GM23248 (cell line): ENCODE results near the gene CDH13. TPM values are rescaled to one million over a fixed set of nuclear protein-coding genes. Genes with fewer than 3 reads are reported as not detected.

ENCODE experiments used
- DNase-seq: peaks from one replicate; pipeline ENCODE4 v3.0.0-alpha.2; 2015
- H2AFZ ChIP-seq: fragments of 200-600 bp; sonication (generic); 2 replicates; pipeline ENCODE4 v1.6.1; 2016; ENCODE audit warnings: antibody characterized with exemption
- H3F3A ChIP-seq: fragments of 200-600 bp; sonication (generic); 2 replicates; pipeline ENCODE4 v1.6.1; 2016; ENCODE audit warnings: mild to moderate bottlenecking, antibody characterized with exemption, mixed run types; ENCODE audit not compliant: insufficient read depth
- H3K27ac ChIP-seq: fragments of 200-600 bp; sonication (generic); 2 replicates; pipeline ENCODE4 v1.5.1; 2016; ENCODE audit warnings: mild to moderate bottlenecking
- H3K27me3 ChIP-seq: fragments of 200-600 bp; sonication (generic); replicated peaks from 2 replicates; pipeline ENCODE4 v1.6.1; 2016; ENCODE audit warnings: mild to moderate bottlenecking; ENCODE audit not compliant: insufficient read depth
- H3K36me3 ChIP-seq: fragments of 200-600 bp; sonication (generic); 2 replicates; pipeline ENCODE4 v1.6.1; 2016; ENCODE audit warnings: low read depth, mild to moderate bottlenecking
- H3K4me1 ChIP-seq: fragments of 200-600 bp; sonication (generic); 2 replicates; pipeline ENCODE4 v1.6.1; 2016; ENCODE audit warnings: mild to moderate bottlenecking; ENCODE audit not compliant: insufficient read depth
- H3K4me2 ChIP-seq: fragments of 200-600 bp; sonication (generic); one replicate; pipeline ENCODE4 v1.6.1; 2016; ENCODE audit warnings: mild to moderate bottlenecking; ENCODE audit not compliant: unreplicated experiment
- H3K4me3 ChIP-seq: fragments of 200-600 bp; sonication (generic); 2 replicates; pipeline ENCODE4 v1.5.1; 2016; ENCODE audit warnings: mild to moderate bottlenecking
- H3K79me2 ChIP-seq: fragments of 200-600 bp; sonication (generic); 2 replicates; pipeline ENCODE4 v1.6.1; 2016; ENCODE audit warnings: mild to moderate bottlenecking; ENCODE audit not compliant: insufficient read depth
- H3K9ac ChIP-seq: fragments of 200-600 bp; sonication (generic); 2 replicates; pipeline ENCODE4 v1.6.1; 2016; ENCODE audit warnings: mild to moderate bottlenecking
- H3K9me2 ChIP-seq: fragments of 200-600 bp; sonication (generic); 2 replicates; pipeline ENCODE4 v1.6.1; 2016; ENCODE audit warnings: mixed run types, mild to moderate bottlenecking, moderate library complexity; ENCODE audit not compliant: insufficient read depth
- H3K9me3 ChIP-seq: fragments of 200-600 bp; sonication (generic); one replicate; pipeline ENCODE4 v1.6.1; 2017; ENCODE audit warnings: low read depth
- H4K20me1 ChIP-seq: fragments of 200-600 bp; sonication (generic); 2 replicates; pipeline ENCODE4 v1.6.0; 2016; ENCODE audit not compliant: insufficient read depth
- EZH2 ChIP-seq: fragments of 200-600 bp; sonication (generic); IDR thresholded peaks from 2 replicates; pipeline ENCODE4 v1.6.1; 2018; ENCODE audit warnings: antibody characterized with exemption, mild to moderate bottlenecking; ENCODE audit not compliant: insufficient read depth, poor library complexity, severe bottlenecking
- EZH2phosphoT487 ChIP-seq: fragments of 200-600 bp; sonication (generic); IDR thresholded peaks from 2 replicates; pipeline ENCODE4 v1.6.1; 2018; ENCODE audit warnings: antibody characterized with exemption, moderate library complexity, mild to moderate bottlenecking, low read depth; ENCODE audit not compliant: insufficient read depth
- WGBS, 2 experiments: methylation state at CpG; one replicate each; pipeline ENCODE4 v1.1.6; 2015 to 2017; ENCODE audit warnings: low lambda C conversion rate in 2 of 2, low coverage in 1 of 2; ENCODE audit errors: missing lambda C conversion rate in 2 of 2; 5-methylcytosine and 5-hydroxymethylcytosine counted together
- in situ Hi-C: fragments of 300-500 bp; cut with MboI; formaldehyde crosslinking; loops from 2 replicates; pipeline ENCODE4 v1.15.0; 2020
- polyA plus RNA-seq: library from polyadenylated mRNA; unstranded; fragments of >200 nt; fragmentation: Nextera tagmentation; extraction: Ambion mirVana; gene quantifications from 2 replicates; pipeline ENCODE4 v1.2.1, GENCODE V29; 2016
- total RNA-seq: library from RNA; depleted of rRNA; stranded (reverse); fragments of >200 nt; shearing (Covaris generic); gene quantifications from 2 replicates; pipeline ENCODE4 v1.2.3, GENCODE V29; 2014

The CDH13 gene
- total and polyA plus RNA-seq, 2 experiments from 2014 or later = 51.0 to 52.8 TPM

DNA sequence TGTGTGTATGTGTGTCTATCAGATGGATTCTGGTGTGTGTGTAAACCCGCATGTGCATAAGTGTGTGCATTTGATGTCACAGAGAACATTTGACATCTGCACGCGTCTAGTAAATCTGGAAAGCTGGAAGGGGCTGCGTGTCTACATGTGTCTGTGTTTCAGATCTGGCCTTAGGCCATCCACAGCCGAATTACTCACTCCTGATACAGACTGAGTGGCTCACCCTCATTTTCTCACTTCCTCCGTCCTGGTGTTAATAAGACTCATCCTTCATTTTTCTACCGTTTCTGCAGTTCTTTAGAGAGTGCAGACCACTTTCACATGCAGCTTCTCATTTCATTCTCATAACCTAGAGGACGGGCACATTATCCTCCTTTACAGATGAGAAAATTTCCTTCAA, 491.6 kb downstream of the CDH13 start:
- in situ Hi-C loops = no loop called here
- Histone ChIP-seq H3K79me2 (no peaks in the 10 kb centered on the region), H3K4me1 (peaks cover 22% of the 10 kb centered on the region), H3K36me3 (no peaks in the 10 kb centered on the region), H3F3A (peaks cover 10% of the 10 kb centered on the region), H4K20me1 (no peaks in the 10 kb centered on the region), H3K9ac (peak overlapping the region; percentile 31; the same call in 1 of the 2 replicates), H3K4me2 (peak overlapping the region; percentile 56), H3K9me3 (no peaks in the 10 kb centered on the region), H3K27ac (no peak overlapping the region), H3K9me2 (no peaks in the 10 kb centered on the region), H2AFZ (peak overlapping the region; percentile 62), H3K4me3 (0 out of 2 replicates have a peak overlapping the region, but pooled peaks have one; percentile 23), H3K27me3 (peaks cover 6% of the 10 kb centered on the region; the same call in 1 of the 2 replicates)
- 1 to 9% methylated on average over 6 to 8 of the region's 8 CpGs for WGBS, 2 experiments
- TF ChIP-seq EZH2 = no peak
- TF ChIP-seq EZH2phosphoT487 = no peak
- peak; percentile 86 for DNase-seq

DNA sequence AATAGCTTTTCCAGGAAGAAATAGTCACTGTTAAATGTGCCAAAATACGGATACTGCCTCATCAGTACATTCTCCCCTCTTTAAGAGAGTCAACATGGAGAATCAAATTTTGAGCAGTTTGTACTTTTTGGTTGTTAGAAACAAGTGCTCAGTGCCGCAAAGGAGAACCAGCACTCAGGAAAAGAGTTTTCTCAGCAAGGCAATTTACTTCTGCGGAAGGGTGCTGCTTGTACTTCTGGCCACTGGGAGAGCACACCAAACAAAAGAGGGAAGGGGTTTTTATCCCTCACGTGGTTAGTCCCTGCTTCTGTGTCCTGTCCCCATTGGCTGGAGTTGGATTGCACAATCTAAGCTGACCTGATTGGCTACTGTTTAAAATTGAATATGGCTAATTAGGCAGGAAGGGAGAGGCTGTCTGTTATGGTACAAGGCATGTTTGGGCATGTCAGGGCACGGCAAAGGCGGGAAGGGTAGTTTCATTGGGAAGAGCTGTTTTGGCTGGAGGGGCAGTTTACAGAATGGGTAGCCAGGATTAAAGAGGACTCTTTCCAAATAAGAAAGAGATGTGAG, 499.3 kb downstream of the CDH13 start:
- Histone ChIP-seq H3K9me2 (no peaks in the 10 kb centered on the region), H3K9me3 (peaks cover 5% of the 10 kb centered on the region), H4K20me1 (no peaks in the 10 kb centered on the region), H3K4me3 (no peak overlapping the region), H3K36me3 (no peaks in the 10 kb centered on the region), H3K4me2 (no peak overlapping the region), H3K4me1 (no peaks in the 10 kb centered on the region), H3F3A (no peaks in the 10 kb centered on the region), H2AFZ (no peak overlapping the region), H3K9ac (no peak overlapping the region), H3K79me2 (no peaks in the 10 kb centered on the region), H3K27me3 (no peaks in the 10 kb centered on the region), H3K27ac (no peak overlapping the region)
- TF ChIP-seq EZH2 = no peak
- no peak for TF ChIP-seq EZH2phosphoT487
- no peak for DNase-seq
- in situ Hi-C loops = no loop called here
- 95 to 98% methylated on average over 6 of the region's 6 CpGs for WGBS, 2 experiments

DNA sequence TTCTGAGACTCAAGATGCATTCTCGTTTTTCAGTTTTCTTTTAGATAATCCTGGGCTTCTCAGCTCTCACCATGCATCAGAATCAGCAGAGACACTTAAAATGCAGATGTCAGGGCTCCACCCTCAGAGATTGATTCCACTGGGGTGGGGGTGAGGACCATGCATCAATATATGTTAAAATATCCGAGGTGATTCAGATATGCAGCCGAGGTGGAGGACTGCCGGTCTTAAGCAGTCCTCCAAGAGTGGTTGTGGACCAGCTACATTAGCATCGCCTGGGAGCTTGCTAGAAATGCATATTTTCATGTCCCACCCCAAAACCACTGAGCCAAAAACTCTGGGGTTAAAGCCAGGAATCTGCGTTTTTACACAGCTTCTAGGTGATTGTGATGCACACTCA, 501.3 kb downstream of the CDH13 start:
- Histone ChIP-seq H3K4me3 (no peak overlapping the region), H3K4me2 (no peak overlapping the region), H2AFZ (no peak overlapping the region), H3K4me1 (no peaks in the 10 kb centered on the region), H4K20me1 (no peaks in the 10 kb centered on the region), H3K79me2 (no peaks in the 10 kb centered on the region), H3K27ac (no peak overlapping the region), H3K9me3 (peaks cover 5% of the 10 kb centered on the region), H3K9ac (no peak overlapping the region), H3F3A (no peaks in the 10 kb centered on the region), H3K36me3 (no peaks in the 10 kb centered on the region), H3K9me2 (no peaks in the 10 kb centered on the region), H3K27me3 (no peaks in the 10 kb centered on the region)
- no peak for DNase-seq
- WGBS, 2 experiments = 95% methylated on average over 6 of the region's 6 CpGs
- TF ChIP-seq EZH2 = no peak
- in situ Hi-C loops = no loop called here

DNA sequence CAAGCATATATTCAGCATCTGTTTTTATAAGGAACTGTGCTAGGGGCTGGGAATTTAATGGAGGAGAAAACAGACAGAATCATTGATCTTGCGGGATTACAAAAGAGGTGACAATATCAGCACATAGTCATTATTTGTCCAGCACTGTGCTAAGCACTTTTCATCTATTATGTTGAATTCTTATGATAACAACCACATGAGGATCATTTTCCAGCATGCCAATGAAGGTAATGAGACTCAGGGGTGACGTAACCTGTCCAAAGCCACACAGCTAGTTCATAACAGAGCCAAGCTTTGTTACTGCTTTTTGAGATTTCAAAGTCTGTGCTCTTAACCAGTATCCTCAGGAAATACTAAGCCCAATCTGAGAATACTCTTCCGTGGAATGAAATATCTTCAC, 503.3 kb downstream of the CDH13 start:
- Histone ChIP-seq H3K9me3 (peaks cover 5% of the 10 kb centered on the region), H3K4me3 (no peak overlapping the region), H3K9ac (no peak overlapping the region), H3K27ac (no peak overlapping the region), H3K4me2 (no peak overlapping the region), H3K9me2 (no peaks in the 10 kb centered on the region), H3F3A (no peaks in the 10 kb centered on the region), H3K27me3 (no peaks in the 10 kb centered on the region), H2AFZ (no peak overlapping the region), H3K4me1 (no peaks in the 10 kb centered on the region), H3K79me2 (no peaks in the 10 kb centered on the region), H4K20me1 (no peaks in the 10 kb centered on the region), H3K36me3 (no peaks in the 10 kb centered on the region)
- in situ Hi-C loops = no loop called here
- DNase-seq = no peak
- WGBS, 2 experiments = 96 to 99% methylated on average over 3 of the region's 3 CpGs
- no peak for TF ChIP-seq EZH2
- no peak for TF ChIP-seq EZH2phosphoT487

DNA sequence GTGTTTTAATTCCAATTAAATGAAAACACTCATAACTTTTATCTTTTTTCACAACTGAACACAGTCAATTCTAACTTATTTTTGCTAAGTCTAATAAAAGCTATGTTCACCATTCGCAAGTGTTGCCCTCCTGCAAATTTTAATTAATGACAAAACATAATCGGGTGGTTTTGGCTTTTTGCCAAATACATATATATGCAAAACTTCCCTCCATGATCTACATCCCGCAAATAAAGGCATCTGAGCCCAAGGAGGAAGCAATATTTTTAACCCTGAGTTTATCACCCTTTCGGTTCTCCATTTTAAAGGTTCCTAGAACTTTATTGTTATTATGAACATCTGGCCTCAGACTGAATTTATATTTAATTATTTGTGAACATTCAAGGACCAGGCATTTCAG, 507.9 kb downstream of the CDH13 start:
- TF ChIP-seq EZH2phosphoT487 (no peak), EZH2 (no peak)
- no peaks in the 10 kb centered on the region for H3K9me3 ChIP-seq
- H3K36me3 ChIP-seq = no peaks in the 10 kb centered on the region
- no peaks in the 10 kb centered on the region for H4K20me1 ChIP-seq
- no peaks in the 10 kb centered on the region for H3K9me2 ChIP-seq
- peaks cover 7% of the 10 kb centered on the region; the same call in 1 of the 2 replicates for H3K4me1 ChIP-seq
- H2AFZ ChIP-seq = no peak overlapping the region
- H3K27me3 ChIP-seq = no peaks in the 10 kb centered on the region; the same call in 1 of the 2 replicates
- H3K9ac ChIP-seq = no peak overlapping the region
- no peak overlapping the region for H3K4me2 ChIP-seq
- no peak overlapping the region for H3K4me3 ChIP-seq
- no peak for DNase-seq
- no peaks in the 10 kb centered on the region for H3K79me2 ChIP-seq
- in situ Hi-C loops = no loop called here
- no peaks in the 10 kb centered on the region for H3F3A ChIP-seq
- no peak overlapping the region for H3K27ac ChIP-seq
- WGBS, 2 experiments = 71 to 78% methylated on average over 4 of the region's 4 CpGs
